GM18907 (cell line): ENCODE results near the gene STC2.

Experiments used
- ATAC-seq: cut with Tn5 transposase; IDR thresholded peaks from one replicate; pipeline ENCODE4 v1.9.1; 2021; ENCODE audit warnings: mild to moderate bottlenecking, moderate library complexity; ENCODE audit not compliant: unreplicated experiment

The STC2 gene

GRCh38 chr5:173314166-173314952 lies 13.9 kb downstream of the STC2 start:
- ATAC-seq: no peak

GRCh38 chr5:173313351-173313801 lies 14.8 kb downstream of the STC2 start:
- no peak for ATAC-seq

GRCh38 chr5:173312821-173313220 lies 15.4 kb downstream of the STC2 start:
- ATAC-seq: no peak

GRCh38 chr5:173311818-173312585 lies 16.2 kb downstream of the STC2 start:
- no peak for ATAC-seq

GRCh38 chr5:173310861-173311785 lies 17.1 kb downstream of the STC2 start:
- ATAC-seq: no peak

- ATAC-seq: no peak
Observed at GRCh38 chr5:173310218-173310769, 17.9 kb downstream of the STC2 start.

GRCh38 chr5:173309731-173310130 lies 18.5 kb downstream of the STC2 start:
- ATAC-seq: no peak

GRCh38 chr5:173308226-173308625 lies 20.0 kb downstream of the STC2 start:
- no peak for ATAC-seq

GRCh38 chr5:173307695-173308094 lies 20.5 kb downstream of the STC2 start:
- no peak for ATAC-seq

- ATAC-seq: no peak
Observed at GRCh38 chr5:173306695-173307094, 21.5 kb downstream of the STC2 start.

GRCh38 chr5:173304591-173304988 lies 23.6 kb downstream of the STC2 start:
- no peak for ATAC-seq

GRCh38 chr5:173303878-173304590 lies 24.2 kb downstream of the STC2 start:
- ATAC-seq: no peak

GRCh38 chr5:173302546-173303155 lies 25.6 kb downstream of the STC2 start:
- ATAC-seq: no peak

- no peak for ATAC-seq
Observed at GRCh38 chr5:173301695-173302545, 26.3 kb downstream of the STC2 start.

- no peak for ATAC-seq
Observed at GRCh38 chr5:173300389-173301047, 27.7 kb downstream of the STC2 start.

GRCh38 chr5:173299820-173300219 lies 28.4 kb downstream of the STC2 start:
- ATAC-seq: no peak

- no peak for ATAC-seq
Observed at GRCh38 chr5:173298213-173298926, 29.8 kb downstream of the STC2 start.

GRCh38 chr5:173297813-173298212 lies 30.4 kb downstream of the STC2 start:
- ATAC-seq: no peak
